Measurements from ENCODE around the gene CDKN2A.
"Not testable (repeated sequence)": the region's sequence is repeated elsewhere in the genome, so short reads cannot be mapped to it uniquely, and the experiment has no call there.

Gene CDKN2A

GRCh38 chr9:21976334-21976875 lies 17.8 kb downstream of the CDKN2A start:
- DNase-seq: no peak

GRCh38 chr9:21974722-21975409 lies 19.3 kb downstream of the CDKN2A start:
- DNase-seq: peak in 1 of 2 experiments; percentile 24

- DNase-seq: no peak
Measured at GRCh38 chr9:21974343-21974721, 19.9 kb downstream of the CDKN2A start.

- DNase-seq: no peak
Measured at GRCh38 chr9:21972361-21972760, 21.8 kb downstream of the CDKN2A start.

GRCh38 chr9:21970800-21971640 lies 23.2 kb downstream of the CDKN2A start:
- DNase-seq: no peak

- DNase-seq: no peak
Measured at GRCh38 chr9:21969951-21970799, 24.0 kb downstream of the CDKN2A start.

GRCh38 chr9:21969011-21969940 lies 24.9 kb downstream of the CDKN2A start:
- no peak for DNase-seq

GRCh38 chr9:21968331-21969010 lies 25.7 kb downstream of the CDKN2A start:
- DNase-seq: no peak

- DNase-seq: peak in 1 of 2 experiments; percentile 6
Measured at GRCh38 chr9:21967702-21968101, 26.5 kb downstream of the CDKN2A start.

GRCh38 chr9:21967169-21967568 lies 27.0 kb downstream of the CDKN2A start:
- no peak for DNase-seq

GRCh38 chr9:21966140-21966851 lies 27.9 kb downstream of the CDKN2A start:
- no peak for DNase-seq

- peak; percentile 21 to 30 for DNase-seq
Measured at GRCh38 chr9:21965401-21965951, 28.7 kb downstream of the CDKN2A start.

- DNase-seq: no peak
Measured at GRCh38 chr9:21964925-21965385, 29.2 kb downstream of the CDKN2A start.

GRCh38 chr9:21961569-21961968 lies 32.6 kb downstream of the CDKN2A start:
- no peak for DNase-seq

- DNase-seq: not testable (repeated sequence)
Measured at GRCh38 chr9:21959268-21959667, 34.9 kb downstream of the CDKN2A start.

GRCh38 chr9:21958833-21959232 lies 35.4 kb downstream of the CDKN2A start:
- DNase-seq: no peak

- DNase-seq: no peak
Measured at GRCh38 chr9:21945606-21946005, 48.6 kb downstream of the CDKN2A start.

GRCh38 chr9:21943464-21943863 lies 50.7 kb downstream of the CDKN2A start:
- no peak for DNase-seq

GRCh38 chr9:21941337-21941995 lies 52.7 kb downstream of the CDKN2A start:
- no peak for DNase-seq

GRCh38 chr9:21936161-21936560 lies 58.0 kb downstream of the CDKN2A start:
- no peak for DNase-seq

Data from Kasumi-1 (cell line).